ENCODE results near the gene PRDM15. TPM values are rescaled to one million over a fixed set of nuclear protein-coding genes. Genes with fewer than 3 reads are reported as not detected.

PRDM15 gene
- total RNA-seq, 1 donor from 2014 or later: 18.6 TPM

- peaks cover 4% of the 10 kb centered on the region for H3K4me1 Mint-ChIP-seq
- peaks cover 33% of the 10 kb centered on the region for H3K36me3 Mint-ChIP-seq (ENCODE audit: low read depth)
- H3K9me3 Mint-ChIP-seq: peaks cover 14% of the 10 kb centered on the region
- H3K4me3 Mint-ChIP-seq: no peak overlapping the region
- no peak overlapping the region for H3K27ac Mint-ChIP-seq
- DNase-seq: no peak
- intact Hi-C loops (cut with micrococcal nuclease): no loop called here
- H3K27me3 Mint-ChIP-seq: no peaks in the 10 kb centered on the region
Observed at GRCh38 chr21:41806773-41807172, 72.4 kb downstream of the PRDM15 start.

- H3K27me3 Mint-ChIP-seq: no peaks in the 10 kb centered on the region
- no peak for DNase-seq
- no peak overlapping the region for H3K4me3 Mint-ChIP-seq
- H3K27ac Mint-ChIP-seq: no peak overlapping the region
- H3K4me1 Mint-ChIP-seq: peaks cover 4% of the 10 kb centered on the region
- H3K36me3 Mint-ChIP-seq (ENCODE audit: low read depth): peaks cover 32% of the 10 kb centered on the region
- intact Hi-C loops (cut with micrococcal nuclease): no loop called here
- H3K9me3 Mint-ChIP-seq: peaks cover 14% of the 10 kb centered on the region
Observed at GRCh38 chr21:41805643-41806042, 73.5 kb downstream of the PRDM15 start.

GRCh38 chr21:41805038-41805437 is 74.1 kb downstream of the PRDM15 start:
- Mint-ChIP-seq H3K4me3 (no peak overlapping the region), H3K9me3 (peaks cover 14% of the 10 kb centered on the region), H3K27me3 (no peaks in the 10 kb centered on the region), H3K27ac (no peak overlapping the region), H3K36me3 (ENCODE audit: low read depth) (peaks cover 33% of the 10 kb centered on the region), H3K4me1 (peaks cover 4% of the 10 kb centered on the region)
- intact Hi-C loops (cut with micrococcal nuclease): no loop called here
- no peak for DNase-seq

GRCh38 chr21:41804381-41804780 is 74.8 kb downstream of the PRDM15 start:
- Mint-ChIP-seq H3K36me3 (ENCODE audit: low read depth) (peaks cover 31% of the 10 kb centered on the region), H3K4me3 (no peak overlapping the region), H3K9me3 (peaks cover 14% of the 10 kb centered on the region), H3K4me1 (peaks cover 4% of the 10 kb centered on the region), H3K27me3 (no peaks in the 10 kb centered on the region), H3K27ac (no peak overlapping the region)
- no peak for DNase-seq
- intact Hi-C loops (cut with micrococcal nuclease): no loop called here

GRCh38 chr21:41803316-41803715 is 75.8 kb downstream of the PRDM15 start:
- intact Hi-C loops (cut with micrococcal nuclease): no loop called here
- no peak for DNase-seq
- Mint-ChIP-seq H3K27ac (peak overlapping the region; percentile 25), H3K36me3 (ENCODE audit: low read depth) (peaks cover 32% of the 10 kb centered on the region), H3K4me1 (peaks cover 4% of the 10 kb centered on the region), H3K4me3 (no peak overlapping the region), H3K9me3 (peaks cover 14% of the 10 kb centered on the region), H3K27me3 (no peaks in the 10 kb centered on the region)

- Mint-ChIP-seq H3K4me3 (no peak overlapping the region), H3K9me3 (peaks cover 14% of the 10 kb centered on the region), H3K27me3 (no peaks in the 10 kb centered on the region), H3K4me1 (peaks cover 4% of the 10 kb centered on the region), H3K36me3 (ENCODE audit: low read depth) (peaks cover 28% of the 10 kb centered on the region), H3K27ac (no peak overlapping the region)
- intact Hi-C loops (cut with micrococcal nuclease): no loop called here
- no peak for DNase-seq
Observed at GRCh38 chr21:41802684-41803083, 76.5 kb downstream of the PRDM15 start.

- intact Hi-C loops (cut with micrococcal nuclease): no loop called here
- Mint-ChIP-seq H3K27ac (no peak overlapping the region), H3K36me3 (ENCODE audit: low read depth) (peaks cover 24% of the 10 kb centered on the region), H3K27me3 (no peaks in the 10 kb centered on the region), H3K9me3 (peaks cover 10% of the 10 kb centered on the region), H3K4me1 (peaks cover 4% of the 10 kb centered on the region), H3K4me3 (no peak overlapping the region)
- DNase-seq: no peak
Observed at GRCh38 chr21:41802198-41802584, 77.0 kb downstream of the PRDM15 start.

- peaks cover 5% of the 10 kb centered on the region for H3K9me3 Mint-ChIP-seq
- intact Hi-C loops (cut with micrococcal nuclease): no loop called here
- peaks cover 4% of the 10 kb centered on the region for H3K4me1 Mint-ChIP-seq
- no peak overlapping the region for H3K4me3 Mint-ChIP-seq
- no peak overlapping the region for H3K27ac Mint-ChIP-seq
- no peaks in the 10 kb centered on the region for H3K27me3 Mint-ChIP-seq
- no peak for DNase-seq
- peaks cover 20% of the 10 kb centered on the region for H3K36me3 Mint-ChIP-seq (ENCODE audit: low read depth)
Observed at GRCh38 chr21:41801321-41802197, 77.6 kb downstream of the PRDM15 start.

- intact Hi-C loops (cut with micrococcal nuclease): no loop called here
- Mint-ChIP-seq H3K9me3 (peaks cover 4% of the 10 kb centered on the region), H3K4me3 (no peak overlapping the region), H3K27ac (no peak overlapping the region), H3K36me3 (ENCODE audit: low read depth) (peaks cover 19% of the 10 kb centered on the region), H3K27me3 (no peaks in the 10 kb centered on the region), H3K4me1 (peaks cover 2% of the 10 kb centered on the region)
- DNase-seq: no peak
Observed at GRCh38 chr21:41800425-41801320, 78.5 kb downstream of the PRDM15 start.

GRCh38 chr21:41799763-41800162 is 79.4 kb downstream of the PRDM15 start:
- Mint-ChIP-seq H3K4me3 (no peak overlapping the region), H3K36me3 (ENCODE audit: low read depth) (peaks cover 12% of the 10 kb centered on the region), H3K27ac (no peak overlapping the region), H3K4me1 (no peaks in the 10 kb centered on the region), H3K9me3 (no peaks in the 10 kb centered on the region), H3K27me3 (no peaks in the 10 kb centered on the region)
- no peak for DNase-seq
- intact Hi-C loops (cut with micrococcal nuclease): no loop called here

- H3K9me3 Mint-ChIP-seq: peaks cover 6% of the 10 kb centered on the region
- no peak overlapping the region for H3K4me3 Mint-ChIP-seq
- intact Hi-C loops (cut with micrococcal nuclease): no loop called here
- no peaks in the 10 kb centered on the region for H3K4me1 Mint-ChIP-seq
- H3K27ac Mint-ChIP-seq: no peak overlapping the region
- no peak for DNase-seq
- H3K36me3 Mint-ChIP-seq (ENCODE audit: low read depth): peaks cover 11% of the 10 kb centered on the region
- H3K27me3 Mint-ChIP-seq: no peaks in the 10 kb centered on the region
Observed at GRCh38 chr21:41798326-41798725, 80.8 kb downstream of the PRDM15 start.

GRCh38 chr21:41796476-41797080 is 82.6 kb downstream of the PRDM15 start:
- H3K27ac Mint-ChIP-seq: no peak overlapping the region
- DNase-seq: no peak
- H3K9me3 Mint-ChIP-seq: peaks cover 17% of the 10 kb centered on the region
- H3K36me3 Mint-ChIP-seq (ENCODE audit: low read depth): peaks cover 6% of the 10 kb centered on the region
- H3K4me3 Mint-ChIP-seq: no peak overlapping the region
- H3K27me3 Mint-ChIP-seq: peaks cover 2% of the 10 kb centered on the region
- H3K4me1 Mint-ChIP-seq: no peaks in the 10 kb centered on the region
- intact Hi-C loops (cut with micrococcal nuclease): no loop called here

GRCh38 chr21:41795726-41796125 is 83.4 kb downstream of the PRDM15 start:
- H3K4me3 Mint-ChIP-seq: no peak overlapping the region
- peaks cover 2% of the 10 kb centered on the region for H3K27me3 Mint-ChIP-seq
- no peaks in the 10 kb centered on the region for H3K4me1 Mint-ChIP-seq
- intact Hi-C loops (cut with micrococcal nuclease): no loop called here
- H3K36me3 Mint-ChIP-seq (ENCODE audit: low read depth): peaks cover 4% of the 10 kb centered on the region
- DNase-seq: no peak
- H3K9me3 Mint-ChIP-seq: peaks cover 20% of the 10 kb centered on the region
- no peak overlapping the region for H3K27ac Mint-ChIP-seq

GRCh38 chr21:41794600-41794999 is 84.5 kb downstream of the PRDM15 start:
- no peak for DNase-seq
- H3K27me3 Mint-ChIP-seq: peaks cover 2% of the 10 kb centered on the region
- no peak overlapping the region for H3K27ac Mint-ChIP-seq
- no peak overlapping the region for H3K4me3 Mint-ChIP-seq
- H3K4me1 Mint-ChIP-seq: no peaks in the 10 kb centered on the region
- H3K36me3 Mint-ChIP-seq (ENCODE audit: low read depth): peaks cover 3% of the 10 kb centered on the region
- intact Hi-C loops (cut with micrococcal nuclease): no loop called here
- peaks cover 20% of the 10 kb centered on the region for H3K9me3 Mint-ChIP-seq

Data from activated CD4-positive, alpha-beta T cell treated with anti-CD3 and anti-CD28 coated beads, Interleukin-2, amount 10 ng/mL, durations not matched to agents 24 days and 14 days (primary cell).